Measurements from ENCODE around the gene STK32C. TPM values are rescaled to one million over a fixed set of nuclear protein-coding genes. Genes with fewer than 3 reads are reported as not detected.

The STK32C gene
- total RNA-seq, 1 donor from 2014 or later: 13.6 TPM

DNA sequence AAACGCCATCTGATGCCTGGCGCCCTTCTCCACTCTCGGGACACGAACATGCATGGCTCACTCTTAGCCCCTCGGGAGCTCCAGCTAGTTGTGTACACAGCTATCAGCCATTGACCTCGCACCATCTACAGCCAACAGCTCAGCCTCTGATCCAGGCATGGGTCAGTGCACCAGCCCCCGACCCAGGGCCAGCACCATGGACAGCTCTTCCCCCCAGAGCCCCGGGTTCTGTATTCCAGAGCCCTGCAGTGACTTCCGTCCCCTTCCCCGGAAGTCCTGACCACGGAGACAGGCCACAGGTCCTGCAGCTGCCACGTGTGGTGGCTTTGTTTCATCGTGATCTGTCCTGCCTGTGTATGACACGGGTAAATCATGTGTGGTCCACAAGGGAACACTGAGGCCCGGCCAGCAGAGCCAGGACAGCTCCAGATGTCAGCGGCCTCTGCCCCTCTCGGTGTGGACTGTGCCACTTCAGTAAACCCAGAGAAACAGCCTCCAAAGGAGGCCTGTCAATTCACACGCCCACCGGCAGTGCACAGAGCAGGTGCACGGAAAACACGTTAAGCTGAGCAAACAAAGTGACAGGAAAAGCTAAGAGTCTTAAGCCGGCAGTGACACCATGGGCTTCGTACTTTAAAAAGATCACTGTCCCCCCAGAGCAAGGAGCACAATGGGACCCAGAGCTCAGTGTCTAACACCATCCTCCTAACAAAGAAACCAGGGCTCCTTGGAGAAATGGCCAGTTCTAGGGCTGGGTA lies 13.0 kb downstream of the STK32C start:
- no peak overlapping the region for H3K4me3 Mint-ChIP-seq (ENCODE audit: unreplicated experiment)
- no peak overlapping the region for H3K27ac Mint-ChIP-seq (ENCODE audit: unreplicated experiment)
- Histone ChIP-seq H3K27ac (ENCODE audit: low read depth, low read length) (no peak overlapping the region), H3K79me2 (ENCODE audit: insufficient read depth, low read length) (no peaks in the 10 kb centered on the region), H3K9ac (ENCODE audit: low read length) (no peak overlapping the region), H3K4me2 (ENCODE audit: low read length) (no peak overlapping the region), H2AFZ (ENCODE audit: low read depth, low read length) (no peak overlapping the region), H3K36me3 (ENCODE audit: insufficient read depth, low read length) (no peaks in the 10 kb centered on the region), H3K27me3 (ENCODE audit: insufficient read depth, low read length) (peaks cover 10% of the 10 kb centered on the region), H3K9me3 (ENCODE audit: insufficient read depth, low read depth, low read length) (no peaks in the 10 kb centered on the region), H4K20me1 (ENCODE audit: insufficient read depth, low read length) (peaks cover 19% of the 10 kb centered on the region), H3K4me1 (ENCODE audit: insufficient read depth, low read length) (no peaks in the 10 kb centered on the region), H3K4me3 (ENCODE audit: insufficient read depth, low read depth, low read length) (no peak overlapping the region)
- no peak for FAIRE-seq
- peaks cover 5% of the 10 kb centered on the region for H3K36me3 Mint-ChIP-seq (ENCODE audit: low read depth, unreplicated experiment)
- H3K4me1 Mint-ChIP-seq (ENCODE audit: low read depth, unreplicated experiment): peaks cover 2% of the 10 kb centered on the region
- DNase-seq (ENCODE audit: low read depth): no peak
- H3K27me3 Mint-ChIP-seq (ENCODE audit: low read depth, unreplicated experiment): peaks cover 22% of the 10 kb centered on the region
- peaks cover 4% of the 10 kb centered on the region for H3K9me3 Mint-ChIP-seq (ENCODE audit: unreplicated experiment)
- TF ChIP-seq EZH2 (IDR thresholded peaks at IDR 0.05; ENCODE audit: insufficient read depth, low read length): no peak
- TF ChIP-seq, protein P1, sequence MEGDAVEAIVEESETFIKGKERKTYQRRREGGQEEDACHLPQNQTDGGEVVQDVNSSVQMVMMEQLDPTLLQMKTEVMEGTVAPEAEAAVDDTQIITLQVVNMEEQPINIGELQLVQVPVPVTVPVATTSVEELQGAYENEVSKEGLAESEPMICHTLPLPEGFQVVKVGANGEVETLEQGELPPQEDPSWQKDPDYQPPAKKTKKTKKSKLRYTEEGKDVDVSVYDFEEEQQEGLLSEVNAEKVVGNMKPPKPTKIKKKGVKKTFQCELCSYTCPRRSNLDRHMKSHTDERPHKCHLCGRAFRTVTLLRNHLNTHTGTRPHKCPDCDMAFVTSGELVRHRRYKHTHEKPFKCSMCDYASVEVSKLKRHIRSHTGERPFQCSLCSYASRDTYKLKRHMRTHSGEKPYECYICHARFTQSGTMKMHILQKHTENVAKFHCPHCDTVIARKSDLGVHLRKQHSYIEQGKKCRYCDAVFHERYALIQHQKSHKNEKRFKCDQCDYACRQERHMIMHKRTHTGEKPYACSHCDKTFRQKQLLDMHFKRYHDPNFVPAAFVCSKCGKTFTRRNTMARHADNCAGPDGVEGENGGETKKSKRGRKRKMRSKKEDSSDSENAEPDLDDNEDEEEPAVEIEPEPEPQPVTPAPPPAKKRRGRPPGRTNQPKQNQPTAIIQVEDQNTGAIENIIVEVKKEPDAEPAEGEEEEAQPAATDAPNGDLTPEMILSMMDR (IDR thresholded peaks at IDR 0.05; ENCODE audit: insufficient read depth, low read depth, low read length): no peak

DNA sequence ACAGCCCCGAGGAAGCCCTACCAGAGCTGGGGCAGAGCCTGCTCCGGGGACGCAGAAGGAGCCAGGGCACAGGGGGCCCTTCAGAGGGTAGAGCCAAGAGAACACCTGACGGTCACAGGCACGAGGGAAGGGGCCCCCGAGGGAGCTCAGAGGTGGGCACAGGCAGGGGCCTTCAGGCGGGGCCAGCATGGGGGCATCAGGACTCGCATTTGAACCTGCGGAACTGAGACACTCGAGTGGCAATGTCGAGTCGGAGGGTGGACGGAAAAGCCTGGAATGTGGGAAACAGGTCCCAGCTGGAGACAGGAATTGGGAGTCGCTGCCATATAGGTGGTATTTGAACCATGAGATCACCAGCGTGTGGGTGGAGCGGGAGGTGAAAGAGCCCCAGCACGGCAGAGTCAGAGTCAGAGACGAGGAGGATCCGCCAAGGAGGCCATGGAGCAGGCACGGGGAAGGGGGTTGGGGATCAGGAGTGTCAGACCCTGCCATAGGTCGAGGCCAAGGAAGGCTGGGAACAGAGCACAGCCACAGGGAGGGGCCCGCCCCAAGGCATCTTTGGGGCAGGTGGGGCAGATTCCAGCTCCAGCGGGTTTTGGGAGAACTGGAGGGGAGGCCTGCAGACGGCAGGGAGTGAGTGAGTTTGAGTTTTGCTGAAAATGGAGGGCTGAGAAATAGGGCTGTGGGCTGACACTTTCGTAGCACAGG lies 13.8 kb downstream of the STK32C start:
- Histone ChIP-seq H3K4me2 (ENCODE audit: low read length) (no peak overlapping the region), H3K4me3 (ENCODE audit: insufficient read depth, low read depth, low read length) (no peak overlapping the region), H3K36me3 (ENCODE audit: insufficient read depth, low read length) (no peaks in the 10 kb centered on the region), H3K4me1 (ENCODE audit: insufficient read depth, low read length) (no peaks in the 10 kb centered on the region), H3K27ac (ENCODE audit: low read depth, low read length) (no peak overlapping the region), H2AFZ (ENCODE audit: low read depth, low read length) (no peak overlapping the region), H4K20me1 (ENCODE audit: insufficient read depth, low read length) (peaks cover 19% of the 10 kb centered on the region), H3K79me2 (ENCODE audit: insufficient read depth, low read length) (no peaks in the 10 kb centered on the region), H3K9me3 (ENCODE audit: insufficient read depth, low read depth, low read length) (no peaks in the 10 kb centered on the region), H3K9ac (ENCODE audit: low read length) (no peak overlapping the region), H3K27me3 (ENCODE audit: insufficient read depth, low read length) (peaks cover 15% of the 10 kb centered on the region)
- H3K4me1 Mint-ChIP-seq (ENCODE audit: low read depth, unreplicated experiment): peaks cover 2% of the 10 kb centered on the region
- DNase-seq (ENCODE audit: low read depth): no peak
- H3K27ac Mint-ChIP-seq (ENCODE audit: unreplicated experiment): peak overlapping the region; percentile 41
- no peak for FAIRE-seq
- H3K27me3 Mint-ChIP-seq (ENCODE audit: low read depth, unreplicated experiment): peaks cover 29% of the 10 kb centered on the region
- peaks cover 4% of the 10 kb centered on the region for H3K9me3 Mint-ChIP-seq (ENCODE audit: unreplicated experiment)
- no peak for TF ChIP-seq EZH2 (IDR thresholded peaks at IDR 0.05; ENCODE audit: insufficient read depth, low read length)
- TF ChIP-seq, protein P1 (IDR thresholded peaks at IDR 0.05; ENCODE audit: insufficient read depth, low read depth, low read length): no peak
- H3K4me3 Mint-ChIP-seq (ENCODE audit: unreplicated experiment): no peak overlapping the region
- H3K36me3 Mint-ChIP-seq (ENCODE audit: low read depth, unreplicated experiment): peaks cover 5% of the 10 kb centered on the region
